GM21825 (cell line): ENCODE results near the gene TBATA.

Experiments used
- ATAC-seq: cut with Tn5 transposase; IDR thresholded peaks from one replicate; pipeline ENCODE4 v1.9.1; 2021; ENCODE audit warnings: mild to moderate bottlenecking, moderate library complexity; ENCODE audit not compliant: unreplicated experiment

The TBATA gene

GRCh38 chr10:70763567-70763966 is 21.6 kb downstream of the TBATA start:
- no peak for ATAC-seq

GRCh38 chr10:70762441-70763175 is 22.6 kb downstream of the TBATA start:
- no peak for ATAC-seq

GRCh38 chr10:70761727-70762350 is 23.3 kb downstream of the TBATA start:
- no peak for ATAC-seq

GRCh38 chr10:70761031-70761601 is 24.1 kb downstream of the TBATA start:
- no peak for ATAC-seq

- ATAC-seq = no peak
These were observed 24.8 kb downstream of the TBATA start for GRCh38 chr10:70760271-70760787.

GRCh38 chr10:70759781-70760180 is 25.4 kb downstream of the TBATA start:
- ATAC-seq = no peak

- no peak for ATAC-seq
These were observed 26.2 kb downstream of the TBATA start for GRCh38 chr10:70758757-70759514.

- no peak for ATAC-seq
These were observed 27.3 kb downstream of the TBATA start for GRCh38 chr10:70757856-70758255.

GRCh38 chr10:70756700-70757360 is 28.3 kb downstream of the TBATA start:
- no peak for ATAC-seq

GRCh38 chr10:70753841-70754621 is 31.1 kb downstream of the TBATA start:
- no peak for ATAC-seq

GRCh38 chr10:70753026-70753663 is 32.0 kb downstream of the TBATA start:
- no peak for ATAC-seq

GRCh38 chr10:70752571-70752970 is 32.6 kb downstream of the TBATA start:
- no peak for ATAC-seq

GRCh38 chr10:70751991-70752390 is 33.2 kb downstream of the TBATA start:
- no peak for ATAC-seq

GRCh38 chr10:70751356-70751755 is 33.8 kb downstream of the TBATA start:
- no peak for ATAC-seq

- no peak for ATAC-seq
These were observed 34.9 kb downstream of the TBATA start for GRCh38 chr10:70750156-70750703.

GRCh38 chr10:70749756-70750155 is 35.4 kb downstream of the TBATA start:
- no peak for ATAC-seq

GRCh38 chr10:70748801-70749573 is 36.2 kb downstream of the TBATA start:
- no peak for ATAC-seq

- no peak for ATAC-seq
These were observed 36.9 kb downstream of the TBATA start for GRCh38 chr10:70748305-70748704.
